HG03521 (cell line): ENCODE results near the gene TEKTIP1.
"Not testable (repeated sequence)": the region's sequence is repeated elsewhere in the genome, so short reads cannot be mapped to it uniquely, and the experiment has no call there.

Experiments used
- ATAC-seq: cut with Tn5 transposase; IDR thresholded peaks from one replicate; pipeline ENCODE4 v1.9.1; 2021; ENCODE audit warnings: mild to moderate bottlenecking, moderate library complexity; ENCODE audit not compliant: unreplicated experiment

TEKTIP1 gene

GRCh38 chr19:3581792-3582191 is 42.8 kb downstream of the TEKTIP1 start:
- not testable (repeated sequence) for ATAC-seq

DNA sequence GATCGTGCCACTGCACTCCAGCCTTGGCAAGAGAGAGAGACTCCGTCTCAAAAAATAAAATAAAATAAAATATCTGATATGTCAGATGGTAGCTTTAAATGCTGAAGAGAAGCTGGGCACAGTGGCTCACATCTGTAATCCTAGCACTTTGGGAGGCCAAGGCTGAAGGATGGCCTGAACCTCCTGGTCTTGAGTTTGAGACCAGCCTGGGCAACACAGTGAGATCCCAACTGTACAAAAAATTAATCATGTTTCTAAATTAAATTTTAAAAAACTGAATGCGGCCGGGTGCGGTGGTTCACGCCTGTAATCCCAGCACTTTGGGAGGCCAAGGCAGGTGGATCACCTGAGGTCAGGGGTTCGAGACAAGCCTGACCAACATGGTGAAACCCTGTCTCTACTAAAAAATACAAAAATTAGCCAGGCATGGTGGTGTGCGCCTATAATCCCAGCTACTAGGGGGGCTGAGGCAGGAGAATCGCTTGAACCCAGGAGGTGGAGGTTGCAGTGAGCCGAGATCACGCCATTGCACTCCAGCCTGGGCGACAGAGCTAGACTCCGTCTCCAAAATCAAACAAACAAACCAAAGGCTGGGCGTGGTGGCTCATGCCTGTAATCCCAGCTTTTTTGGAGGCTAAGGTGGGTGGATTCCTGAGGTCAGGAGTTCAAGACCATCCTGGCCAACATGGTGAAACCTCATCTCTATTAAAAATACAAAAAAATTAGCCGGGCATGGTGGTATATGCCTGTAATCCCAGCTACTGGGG is 45.2 kb downstream of the TEKTIP1 start:
- not testable (repeated sequence) for ATAC-seq

DNA sequence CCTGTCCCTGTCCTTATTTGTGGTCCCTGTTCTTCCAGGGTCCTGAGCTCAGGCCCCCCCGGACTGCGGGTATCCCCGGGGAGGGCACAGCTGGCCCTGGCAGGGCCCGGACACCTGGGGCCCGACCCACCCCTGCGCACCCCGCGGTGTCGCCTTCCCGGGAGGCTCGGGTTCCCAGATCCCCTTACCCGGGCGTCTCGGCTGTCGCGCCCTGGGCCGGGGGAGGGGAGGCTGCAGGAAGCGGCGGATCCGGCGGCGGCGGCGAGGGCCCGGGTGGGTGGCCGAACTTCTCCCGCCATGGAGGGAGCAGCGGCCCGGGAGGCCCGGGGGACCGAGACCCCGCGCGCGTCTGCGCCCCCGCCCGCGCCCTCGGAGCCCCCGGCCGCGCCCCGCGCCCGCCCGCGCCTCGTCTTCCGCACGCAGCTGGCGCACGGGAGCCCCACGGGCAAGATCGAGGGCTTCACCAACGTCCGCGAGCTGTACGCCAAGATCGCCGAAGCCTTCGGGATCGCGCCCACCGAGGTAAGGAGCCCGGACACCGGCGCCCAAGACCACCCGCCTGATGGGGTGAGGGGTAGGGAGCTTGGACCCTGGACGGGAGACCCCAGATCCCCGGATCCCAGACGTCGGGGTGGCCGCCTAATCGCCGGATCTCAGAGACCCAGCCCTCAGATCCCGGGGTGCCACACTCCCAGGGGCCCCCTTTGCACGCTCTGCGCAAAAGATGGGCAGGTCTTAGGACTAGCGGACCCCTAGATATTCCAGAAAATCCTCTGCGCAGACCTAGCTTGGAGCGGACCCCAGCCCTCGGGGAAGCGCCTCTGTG is 46.5 kb downstream of the TEKTIP1 start, which contains the start of gene GIPC3:
GIPC3 (plus strand) TSS at position 178 of the 826 bp plus-strand sequence; CDS start at position 298, 120 bp downstream.
- ATAC-seq: no peak

DNA sequence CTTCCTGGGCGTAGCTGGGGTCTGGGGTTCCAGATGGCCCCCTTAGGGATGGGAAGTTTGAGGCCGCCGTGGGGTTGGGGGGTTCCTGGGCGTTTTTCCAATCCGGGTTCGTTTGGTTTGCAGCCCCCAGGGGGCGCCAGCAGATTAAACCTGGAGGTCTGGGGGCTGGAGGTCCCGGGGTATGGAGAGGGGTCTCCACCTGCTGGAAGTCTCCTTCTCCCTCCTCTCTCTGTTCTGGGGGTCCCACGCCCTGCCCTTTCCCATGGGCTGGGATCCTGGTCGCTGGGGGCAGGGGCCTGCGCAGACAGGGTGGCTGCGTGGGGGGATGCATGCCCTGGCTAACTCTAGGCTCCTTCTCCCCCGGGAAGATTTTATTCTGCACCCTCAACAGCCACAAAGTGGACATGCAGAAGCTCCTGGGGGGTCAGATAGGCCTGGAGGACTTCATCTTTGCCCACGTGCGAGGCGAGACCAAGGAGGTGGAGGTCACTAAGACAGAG is 47.2 kb downstream of the TEKTIP1 start:
- ATAC-seq: no peak

DNA sequence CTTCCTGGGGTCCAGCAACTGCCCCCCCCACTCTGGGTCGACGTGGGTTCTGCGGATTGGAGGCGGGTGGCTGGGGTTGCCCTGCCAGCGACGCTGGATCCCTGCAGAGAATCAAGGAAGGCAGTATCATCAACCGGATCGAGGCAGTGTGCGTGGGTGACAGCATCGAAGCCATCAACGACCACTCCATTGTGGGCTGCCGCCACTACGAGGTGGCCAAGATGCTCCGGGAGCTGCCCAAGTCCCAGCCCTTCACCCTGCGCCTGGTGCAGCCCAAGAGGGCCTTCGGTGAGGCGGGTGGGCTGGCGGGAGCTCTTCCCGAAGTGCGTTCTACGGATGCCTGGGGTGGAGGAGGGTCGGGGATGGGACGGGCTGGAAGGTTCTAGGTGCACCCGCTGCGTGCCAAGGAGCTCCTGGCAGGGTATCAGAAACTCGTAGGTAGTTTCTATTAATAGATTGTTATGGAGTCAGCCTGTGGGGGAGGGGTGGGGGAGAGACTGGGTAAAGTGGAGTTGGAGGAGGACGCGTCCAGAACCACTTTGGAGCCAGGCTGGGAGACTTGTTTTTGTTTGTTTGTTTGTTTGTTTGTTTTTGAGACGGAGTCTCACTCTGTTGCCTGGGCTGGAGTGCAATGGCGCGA is 47.9 kb downstream of the TEKTIP1 start:
- ATAC-seq: no peak

DNA sequence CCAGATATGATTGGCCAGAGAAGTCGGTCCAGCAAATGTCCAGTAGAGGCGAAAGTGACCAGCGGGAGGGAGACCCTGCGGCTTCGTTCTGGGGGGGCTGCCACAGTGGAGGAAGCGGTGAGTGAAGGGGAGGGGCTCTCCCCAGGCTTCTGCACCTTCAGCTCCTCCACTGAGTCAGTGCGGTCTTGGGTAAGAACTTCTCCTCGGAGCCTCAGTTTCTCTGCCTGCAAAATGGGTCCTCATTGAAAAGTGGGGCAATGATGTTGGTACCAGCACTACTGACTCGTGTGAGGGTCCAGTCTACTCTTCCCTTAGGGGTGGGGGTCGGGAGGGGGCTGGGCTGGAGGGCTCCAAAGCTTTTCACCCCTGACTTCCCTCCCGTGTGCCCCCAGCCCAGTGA is 50.5 kb downstream of the TEKTIP1 start:
- ATAC-seq: no peak

GRCh38 chr19:3589949-3590348 is 51.0 kb downstream of the TEKTIP1 start:
- ATAC-seq: no peak

GRCh38 chr19:3590991-3591659 is 52.2 kb downstream of the TEKTIP1 start:
- no peak for ATAC-seq

DNA sequence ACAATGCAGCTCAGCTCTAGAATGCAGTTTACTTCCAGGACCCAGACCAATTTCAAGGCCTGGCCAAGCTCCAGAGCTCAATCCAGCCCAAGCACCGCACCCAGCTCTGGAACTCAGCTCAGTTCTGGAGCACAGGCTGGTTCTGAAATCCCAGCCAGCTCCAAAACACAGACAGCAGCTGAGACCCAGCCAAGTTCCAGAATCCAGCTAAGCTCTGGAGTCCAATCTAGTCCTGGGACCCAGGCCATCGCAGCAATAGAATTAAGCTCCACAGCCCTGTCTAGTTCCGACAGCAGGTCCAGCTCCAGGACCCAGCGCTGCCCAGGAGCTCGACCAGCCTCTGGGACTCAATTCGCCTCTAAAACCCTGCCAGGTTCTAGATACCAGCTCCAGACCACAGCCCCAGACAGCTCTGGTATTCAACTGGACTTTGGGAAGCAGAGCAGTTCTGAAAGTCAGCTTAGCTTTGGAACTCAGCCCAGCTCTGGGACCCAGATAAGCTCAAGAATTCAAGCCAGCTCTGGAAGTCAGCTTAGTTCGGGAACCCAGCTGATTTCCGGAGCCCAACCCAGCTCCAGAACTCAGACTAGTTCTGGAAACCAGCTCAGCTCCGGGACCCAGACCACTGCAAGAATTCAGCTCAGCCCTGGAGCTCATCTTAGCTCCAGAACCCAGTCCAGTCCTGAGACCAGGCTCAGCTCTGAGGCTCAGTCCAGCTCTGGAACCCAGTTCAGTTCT is 53.1 kb downstream of the TEKTIP1 start:
- ATAC-seq: no peak

DNA sequence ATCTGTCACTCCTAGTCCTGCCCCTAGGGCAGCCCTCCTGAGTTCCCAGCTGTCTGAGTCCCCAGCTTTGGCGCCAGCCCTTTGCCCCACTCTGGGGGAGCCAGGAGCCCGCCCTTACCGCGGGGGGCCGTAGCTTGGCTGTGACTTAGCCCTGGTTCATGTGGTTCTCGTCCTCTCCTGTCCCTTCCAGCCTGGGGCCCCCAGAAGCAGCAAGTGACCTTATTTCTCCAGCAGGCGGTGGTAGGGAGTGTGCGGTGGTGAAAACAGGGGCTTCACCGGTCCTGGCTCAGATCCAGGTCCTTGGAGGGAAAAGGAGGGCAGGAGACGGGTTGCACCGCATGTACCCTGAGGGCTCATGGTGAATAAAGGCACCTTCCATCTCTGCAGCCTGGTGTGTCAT is 54.2 kb downstream of the TEKTIP1 start:
- ATAC-seq: no peak
